Caco-2 (cell line): ENCODE measurements around the gene GPR183. TPM values are rescaled to one million over a fixed set of nuclear protein-coding genes. Genes with fewer than 3 reads are reported as not detected.

Experiments used
- microRNA-seq: library from miRNA; unstranded; fragments of <30 nt; microRNA quantifications from one replicate; pipeline ENCODE4 v1.2.0, GENCODE V29; 2022
- total RNA-seq: library from RNA; stranded (reverse); gene quantifications from 2 replicates; pipeline ENCODE4 v1.2.3, GENCODE V29; 2022

Gene GPR183
- total RNA-seq, 1 experiment from 2014 or later = not detected

Small RNAs within 50 kb of the gene (microRNA-seq; reads per million reads assigned to microRNA genes)
- gene MIR623 = not detected

Other genes starting within 250 kb of the GPR183 start
- 91.3 and 103 TPM in 2 replicates for gene UBAC2, start 106.5 kb downstream of the GPR183 start, total RNA-seq
- gene GPR18, start 49.0 kb downstream of the GPR183 start, total RNA-seq = not detected in 2 replicates
- gene TM9SF2, start 194.1 kb upstream of the GPR183 start, total RNA-seq = 154 and 155 TPM in 2 replicates